Effector memory CD4-positive, alpha-beta T cell (primary cell): ENCODE measurements around the gene HOXD3.

ENCODE experiments used
- DNase-seq, 3 donors: peaks; one replicate each; pipeline ENCODE4 v3.0.0-alpha.2; 2020
- H3K27ac ChIP-seq: 2 replicates; pipeline ENCODE4 v1.7.0; 2013; ENCODE audit warnings: mild to moderate bottlenecking, low read length, moderate library complexity; ENCODE audit not compliant: insufficient read depth, poor library complexity, severe bottlenecking
- H3K27me3 ChIP-seq: replicated peaks from 2 replicates; pipeline ENCODE4 v1.7.0; 2013; ENCODE audit warnings: mild to moderate bottlenecking, low read length; ENCODE audit not compliant: insufficient read depth, control insufficient read depth, poor library complexity, severe bottlenecking
- H3K36me3 ChIP-seq: 2 replicates; pipeline ENCODE4 v1.7.0; 2013; ENCODE audit warnings: mild to moderate bottlenecking, low read length, moderate library complexity; ENCODE audit not compliant: control insufficient read depth, insufficient read depth
- H3K4me1 ChIP-seq: 2 replicates; pipeline ENCODE4 v1.7.0; 2013; ENCODE audit warnings: low read length, mild to moderate bottlenecking; ENCODE audit not compliant: control insufficient read depth, insufficient read depth, poor library complexity, severe bottlenecking
- H3K4me3 ChIP-seq: 2 replicates; pipeline ENCODE4 v1.7.0; 2013; ENCODE audit warnings: low read length, low read depth, mild to moderate bottlenecking; ENCODE audit not compliant: insufficient read depth, poor library complexity, severe bottlenecking
- H3K9me3 ChIP-seq: 2 replicates; pipeline ENCODE4 v1.7.0; 2013; ENCODE audit warnings: mild to moderate bottlenecking, low read length, moderate library complexity; ENCODE audit not compliant: control insufficient read depth

HOXD3 gene

GRCh38 chr2:176164611-176165369 lies 7.7 kb downstream of the HOXD3 start:
- no peak overlapping the region for H3K4me3 ChIP-seq

GRCh38 chr2:176165370-176166050 lies 8.4 kb downstream of the HOXD3 start:
- Histone ChIP-seq H3K36me3 (no peaks in the 10 kb centered on the region), H3K4me1 (no peaks in the 10 kb centered on the region), H3K27me3 (peaks cover 53% of the 10 kb centered on the region), H3K9me3 (no peaks in the 10 kb centered on the region), H3K4me3 (no peak overlapping the region), H3K27ac (no peak overlapping the region)
- DNase-seq = no peak

More at GRCh38 chr2:176164611-176165369, 7.7 kb downstream of the HOXD3 start:
- H3K27me3 ChIP-seq = peaks cover 59% of the 10 kb centered on the region
- no peak overlapping the region for H3K27ac ChIP-seq
- no peaks in the 10 kb centered on the region for H3K4me1 ChIP-seq
- H3K36me3 ChIP-seq = no peaks in the 10 kb centered on the region
- H3K9me3 ChIP-seq = no peaks in the 10 kb centered on the region
- DNase-seq = no peak

DNA sequence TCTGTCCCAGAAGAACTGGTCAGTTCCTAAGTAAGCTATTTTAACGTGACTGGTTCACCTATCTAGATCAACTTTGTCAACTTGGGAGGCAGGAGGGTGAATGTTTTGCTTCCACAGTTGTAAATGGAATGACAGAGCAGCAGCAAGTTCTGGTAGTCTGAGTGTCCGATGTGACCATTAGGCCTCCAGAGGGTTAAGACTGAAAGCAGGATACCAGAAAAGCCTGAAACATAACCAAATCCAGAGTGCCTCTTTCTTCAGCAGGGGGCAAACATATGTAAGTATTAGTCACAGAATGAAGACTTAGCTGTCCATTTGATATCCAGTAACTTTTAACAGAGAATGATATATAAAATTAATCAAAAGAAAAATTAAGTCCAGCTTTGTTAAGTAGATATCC lies 9.2 kb downstream of the HOXD3 start:
- Histone ChIP-seq H3K36me3 (no peaks in the 10 kb centered on the region), H3K4me1 (no peaks in the 10 kb centered on the region), H3K27ac (no peak overlapping the region), H3K4me3 (no peak overlapping the region), H3K9me3 (no peaks in the 10 kb centered on the region), H3K27me3 (peaks cover 52% of the 10 kb centered on the region)
- no peak for DNase-seq

DNA sequence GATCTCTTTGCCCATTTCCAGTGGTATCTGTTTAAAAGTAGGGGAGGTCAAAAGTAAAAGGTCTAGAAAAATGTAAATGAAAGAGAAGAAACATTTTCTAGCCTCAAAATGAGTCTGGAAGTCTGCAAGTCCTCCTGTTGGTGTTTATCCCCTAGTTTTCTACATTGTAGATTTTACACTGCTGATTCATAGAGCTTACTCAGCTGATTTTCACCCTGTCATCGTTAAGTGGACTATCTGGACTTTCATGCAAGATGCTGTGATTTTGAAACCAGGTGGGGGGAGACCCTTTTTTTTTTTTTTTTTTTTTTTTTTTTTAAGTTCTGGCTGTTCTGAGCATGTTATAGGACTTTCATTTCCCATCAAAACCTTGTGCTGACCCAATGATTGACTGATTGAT lies 10.3 kb downstream of the HOXD3 start:
- DNase-seq = no peak
- no peaks in the 10 kb centered on the region for H3K9me3 ChIP-seq

GRCh38 chr2:176169181-176169580 lies 12.1 kb downstream of the HOXD3 start:
- no peak for DNase-seq
- no peak overlapping the region for H3K4me3 ChIP-seq
- no peaks in the 10 kb centered on the region for H3K36me3 ChIP-seq
- H3K27me3 ChIP-seq = peaks cover 39% of the 10 kb centered on the region
- H3K27ac ChIP-seq = no peak overlapping the region
- H3K9me3 ChIP-seq = no peaks in the 10 kb centered on the region
- H3K4me1 ChIP-seq = no peaks in the 10 kb centered on the region

More for the DNA sequence above, 10.3 kb downstream of the HOXD3 start:
- no peak overlapping the region for H3K4me3 ChIP-seq
- H3K4me1 ChIP-seq = no peaks in the 10 kb centered on the region
- peaks cover 44% of the 10 kb centered on the region for H3K27me3 ChIP-seq
- no peak overlapping the region for H3K27ac ChIP-seq
- H3K36me3 ChIP-seq = no peaks in the 10 kb centered on the region

DNA sequence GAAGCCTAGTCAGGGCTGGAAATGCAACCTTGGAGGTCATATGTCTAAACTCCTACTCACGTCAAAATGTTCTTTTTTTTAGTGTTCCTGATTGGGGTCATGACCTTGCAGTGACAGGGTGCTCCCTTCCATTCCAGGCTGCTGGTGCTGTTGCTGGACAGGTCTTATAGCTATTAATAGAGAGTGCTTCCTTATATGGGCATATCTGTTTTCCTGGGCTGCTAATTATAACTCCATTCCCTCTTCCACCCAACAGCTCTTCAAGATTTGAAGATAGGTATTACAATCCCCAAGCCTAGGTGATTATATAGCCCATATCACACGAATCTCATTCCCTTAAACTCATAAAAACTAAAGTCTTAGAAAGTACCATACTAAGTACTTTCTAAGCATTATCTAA lies 12.6 kb downstream of the HOXD3 start:
- Histone ChIP-seq H3K9me3 (no peaks in the 10 kb centered on the region), H3K4me1 (no peaks in the 10 kb centered on the region), H3K36me3 (no peaks in the 10 kb centered on the region), H3K4me3 (no peak overlapping the region), H3K27ac (no peak overlapping the region), H3K27me3 (peaks cover 38% of the 10 kb centered on the region)
- DNase-seq = no peak

- Histone ChIP-seq H3K27me3 (peaks cover 39% of the 10 kb centered on the region), H3K9me3 (no peaks in the 10 kb centered on the region), H3K4me1 (no peaks in the 10 kb centered on the region), H3K4me3 (no peak overlapping the region), H3K27ac (no peak overlapping the region), H3K36me3 (no peaks in the 10 kb centered on the region)
- DNase-seq = no peak
These were observed 13.6 kb downstream of the HOXD3 start for GRCh38 chr2:176170602-176171305.

GRCh38 chr2:176171351-176172006 lies 14.4 kb downstream of the HOXD3 start:
- Histone ChIP-seq H3K27me3 (peaks cover 40% of the 10 kb centered on the region), H3K9me3 (no peaks in the 10 kb centered on the region), H3K4me1 (no peaks in the 10 kb centered on the region), H3K27ac (no peak overlapping the region), H3K36me3 (no peaks in the 10 kb centered on the region), H3K4me3 (no peak overlapping the region)
- no peak for DNase-seq

GRCh38 chr2:176172007-176172894 lies 15.1 kb downstream of the HOXD3 start:
- Histone ChIP-seq H3K4me1 (no peaks in the 10 kb centered on the region), H3K9me3 (no peaks in the 10 kb centered on the region), H3K27ac (no peak overlapping the region), H3K36me3 (no peaks in the 10 kb centered on the region), H3K27me3 (peaks cover 38% of the 10 kb centered on the region), H3K4me3 (no peak overlapping the region)
- DNase-seq = no peak
